ENCODE measurements around the gene PTPRD.

Gene PTPRD

DNA sequence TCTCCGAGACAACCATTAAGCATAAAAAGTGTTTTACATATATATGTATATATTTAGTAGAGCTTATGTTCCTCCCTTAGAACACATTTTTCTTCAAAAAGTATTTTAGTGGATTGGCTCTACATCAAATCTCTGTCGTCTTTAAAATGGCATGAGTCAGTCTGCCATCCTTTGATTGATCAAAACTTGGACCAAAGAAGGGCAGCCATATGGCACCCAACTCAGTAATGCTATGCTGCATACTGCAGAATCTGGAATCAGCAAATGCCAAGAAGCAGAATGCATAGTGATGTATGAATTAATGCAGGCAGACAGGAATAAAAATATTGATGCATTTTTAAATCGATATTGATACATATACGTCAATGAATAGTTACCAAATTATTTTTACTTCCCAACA, 1074.4 kb downstream of the PTPRD start:
- no peak overlapping the region for H3K14ac ChIP-seq (ENCODE audit: low read length)

DNA sequence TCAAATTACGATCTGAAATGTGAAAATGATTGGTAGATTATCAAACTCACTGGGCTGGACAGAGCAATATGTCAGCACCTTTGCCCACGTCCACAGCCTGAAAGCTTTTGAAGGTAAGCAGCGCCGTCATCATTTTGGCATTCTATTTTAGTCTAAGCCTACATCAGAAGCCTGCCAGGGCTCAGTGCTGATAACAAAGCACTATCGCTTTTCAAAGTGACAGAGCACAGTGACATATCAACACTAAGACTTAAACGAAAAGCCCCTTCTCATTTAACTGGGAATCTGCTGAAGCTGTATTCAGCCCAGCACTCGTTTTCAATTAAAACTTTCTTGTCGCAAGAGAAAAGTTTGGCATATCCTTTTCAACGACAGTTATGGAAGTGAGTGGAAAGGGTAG, 1076.3 kb downstream of the PTPRD start:
- peak overlapping the region; percentile 45 for H2BK12ac ChIP-seq (ENCODE audit: low read length)
- no peaks in the 10 kb centered on the region for H3K27me3 ChIP-seq (ENCODE audit: insufficient read depth, low read length)
- H3K4me3 ChIP-seq (ENCODE audit: low read depth, low read length), result no peak overlapping the region
- H3K4me2 ChIP-seq (ENCODE audit: low read length), result peak overlapping the region; percentile 58
- peak overlapping the region; percentile 12 for H2BK5ac ChIP-seq (ENCODE audit: low read depth, low read length, poor library complexity)
- H3K79me1 ChIP-seq (ENCODE audit: low read length), result no peaks in the 10 kb centered on the region
- H4K91ac ChIP-seq (ENCODE audit: low read depth, low read length), result no peak overlapping the region
- H4K12ac ChIP-seq (ENCODE audit: low read depth, low read length), result no peak overlapping the region
- no CpG with 5 or more reads among the region's 9 CpGs for WGBS (ENCODE audit: extremely low coverage, insufficient coverage, insufficient read length)
- no peak overlapping the region for H3K4ac ChIP-seq (ENCODE audit: low read depth, low read length)
- no peaks in the 10 kb centered on the region for H3K4me1 ChIP-seq (ENCODE audit: control insufficient read depth in 1 of 2, insufficient read depth in 2 of 2, low read length in 2 of 2)
- H4K8ac ChIP-seq (ENCODE audit: low read depth, low read length), result no peak overlapping the region
- H3K14ac ChIP-seq (ENCODE audit: low read length), result no peak overlapping the region
- H3K9me3 ChIP-seq (ENCODE audit: insufficient read depth, low read depth, low read length), result no peaks in the 10 kb centered on the region
- no peak overlapping the region for H2AK5ac ChIP-seq (ENCODE audit: low read length)
- no peaks in the 10 kb centered on the region for H3K36me3 ChIP-seq (ENCODE audit: control insufficient read depth in 1 of 2, insufficient read depth in 2 of 2, low read length in 2 of 2)
- no peak overlapping the region for H2AFZ ChIP-seq (ENCODE audit: insufficient read depth, low read length, poor library complexity)
- no peaks in the 10 kb centered on the region for H3K79me2 ChIP-seq (ENCODE audit: control insufficient read depth, insufficient read depth, low read length, poor library complexity)
- H3K9ac ChIP-seq (ENCODE audit: low read length), result no peak overlapping the region
- no peak for DNase-seq
- no peak overlapping the region for H3K23ac ChIP-seq (ENCODE audit: low read length)
- peak overlapping the region; percentile 89 for H3K27ac ChIP-seq (ENCODE audit: low read depth, low read length)
- no peak overlapping the region for H3K18ac ChIP-seq (ENCODE audit: low read length)
- H2BK120ac ChIP-seq (ENCODE audit: insufficient read depth, low read length, poor library complexity), result no peak overlapping the region

More for the DNA sequence above, 1074.4 kb downstream of the PTPRD start:
- H3K4me1 ChIP-seq (ENCODE audit: control insufficient read depth in 1 of 2, insufficient read depth in 2 of 2, low read length in 2 of 2), result no peaks in the 10 kb centered on the region
- H3K4ac ChIP-seq (ENCODE audit: low read depth, low read length), result no peak overlapping the region
- no CpG with 5 or more reads among the region's 4 CpGs for WGBS (ENCODE audit: extremely low coverage, insufficient coverage, insufficient read length)
- no peak overlapping the region for H3K23ac ChIP-seq (ENCODE audit: low read length)
- H2AK5ac ChIP-seq (ENCODE audit: low read length), result no peak overlapping the region
- no peaks in the 10 kb centered on the region for H3K27me3 ChIP-seq (ENCODE audit: insufficient read depth, low read length)
- H3K4me2 ChIP-seq (ENCODE audit: low read length), result no peak overlapping the region
- no peaks in the 10 kb centered on the region for H3K79me1 ChIP-seq (ENCODE audit: low read length)
- no peak overlapping the region for H3K9ac ChIP-seq (ENCODE audit: low read length)
- H3K4me3 ChIP-seq (ENCODE audit: low read depth, low read length), result no peak overlapping the region
- H2BK5ac ChIP-seq (ENCODE audit: low read depth, low read length, poor library complexity), result no peak overlapping the region
- H3K79me2 ChIP-seq (ENCODE audit: control insufficient read depth, insufficient read depth, low read length, poor library complexity), result no peaks in the 10 kb centered on the region
- DNase-seq, result no peak
- H3K9me3 ChIP-seq (ENCODE audit: insufficient read depth, low read depth, low read length), result no peaks in the 10 kb centered on the region
- no peak overlapping the region for H4K12ac ChIP-seq (ENCODE audit: low read depth, low read length)
- peak overlapping the region; percentile 2 for H4K91ac ChIP-seq (ENCODE audit: low read depth, low read length)
- H3K18ac ChIP-seq (ENCODE audit: low read length), result no peak overlapping the region
- no peak overlapping the region for H4K8ac ChIP-seq (ENCODE audit: low read depth, low read length)
- H3K27ac ChIP-seq (ENCODE audit: low read depth, low read length), result no peak overlapping the region
- H2BK12ac ChIP-seq (ENCODE audit: low read length), result no peak overlapping the region
- no peak overlapping the region for H2BK120ac ChIP-seq (ENCODE audit: insufficient read depth, low read length, poor library complexity)
- H2AFZ ChIP-seq (ENCODE audit: insufficient read depth, low read length, poor library complexity), result no peak overlapping the region
- H3K36me3 ChIP-seq (ENCODE audit: control insufficient read depth in 1 of 2, insufficient read depth in 2 of 2, low read length in 2 of 2), result no peaks in the 10 kb centered on the region

DNA sequence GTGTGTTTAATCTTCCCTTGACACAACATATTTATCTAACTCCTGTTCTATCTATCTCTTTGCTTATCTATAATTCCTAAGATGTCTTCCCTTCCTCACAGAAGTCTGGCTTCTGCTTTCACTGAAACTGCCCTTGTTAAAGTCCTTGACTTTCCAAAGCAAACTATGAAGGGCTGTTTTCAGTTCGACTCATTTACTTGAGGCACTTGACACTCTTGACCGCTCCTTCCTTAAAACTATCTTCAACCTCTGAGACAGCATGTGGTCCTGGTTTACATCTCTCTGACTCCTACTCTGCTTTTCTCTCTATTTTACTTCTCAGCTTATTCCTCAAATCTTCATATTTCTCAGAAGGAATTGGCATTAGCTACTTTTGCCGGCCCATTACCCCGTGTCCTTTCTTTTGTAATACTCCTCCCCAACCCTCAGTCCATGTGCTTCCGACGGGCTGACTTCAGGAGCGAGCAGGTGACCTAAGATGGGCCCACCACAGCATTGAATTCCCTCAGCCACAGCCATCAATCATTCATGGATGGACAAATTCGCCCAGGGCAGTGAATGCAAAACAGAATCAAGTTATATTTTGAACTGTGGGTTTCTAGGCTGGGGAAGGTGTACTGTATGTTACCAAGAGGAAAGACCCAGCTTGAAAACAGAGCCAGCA, 1089.2 kb downstream of the PTPRD start:
- Histone ChIP-seq H3K79me2 (ENCODE audit: control insufficient read depth, insufficient read depth, low read length, poor library complexity) (no peaks in the 10 kb centered on the region), H3K9ac (ENCODE audit: low read length) (no peak overlapping the region), H3K23ac (ENCODE audit: low read length) (no peak overlapping the region), H3K79me1 (ENCODE audit: low read length) (peaks cover 2% of the 10 kb centered on the region), H2AK5ac (ENCODE audit: low read length) (no peak overlapping the region), H3K4ac (ENCODE audit: low read depth, low read length) (no peak overlapping the region), H2AFZ (ENCODE audit: insufficient read depth, low read length, poor library complexity) (no peak overlapping the region), H4K91ac (ENCODE audit: low read depth, low read length) (no peak overlapping the region), H3K27me3 (ENCODE audit: insufficient read depth, low read length) (no peaks in the 10 kb centered on the region), H2BK5ac (ENCODE audit: low read depth, low read length, poor library complexity) (peak overlapping the region; percentile 53), H3K14ac (ENCODE audit: low read length) (no peak overlapping the region), H3K36me3 (ENCODE audit: control insufficient read depth in 1 of 2, insufficient read depth in 2 of 2, low read length in 2 of 2) (no peaks in the 10 kb centered on the region), H4K8ac (ENCODE audit: low read depth, low read length) (peak overlapping the region; percentile 25), H2BK120ac (ENCODE audit: insufficient read depth, low read length, poor library complexity) (peak overlapping the region; percentile 62), H2BK12ac (ENCODE audit: low read length) (peak overlapping the region; percentile 70), H3K4me2 (ENCODE audit: low read length) (no peak overlapping the region), H3K18ac (ENCODE audit: low read length) (no peak overlapping the region), H3K27ac (ENCODE audit: low read depth, low read length) (peak overlapping the region; percentile 4), H3K4me3 (ENCODE audit: low read depth, low read length) (no peak overlapping the region), H4K12ac (ENCODE audit: low read depth, low read length) (no peak overlapping the region), H3K9me3 (ENCODE audit: insufficient read depth, low read depth, low read length) (no peaks in the 10 kb centered on the region), H3K4me1 (ENCODE audit: control insufficient read depth in 1 of 2, insufficient read depth in 2 of 2, low read length in 2 of 2) (peaks cover 3 to 8% of the 10 kb centered on the region in 2 experiments)
- DNase-seq, result no peak
- WGBS (ENCODE audit: extremely low coverage, insufficient coverage, insufficient read length), result no CpG with 5 or more reads among the region's 8 CpGs

DNA sequence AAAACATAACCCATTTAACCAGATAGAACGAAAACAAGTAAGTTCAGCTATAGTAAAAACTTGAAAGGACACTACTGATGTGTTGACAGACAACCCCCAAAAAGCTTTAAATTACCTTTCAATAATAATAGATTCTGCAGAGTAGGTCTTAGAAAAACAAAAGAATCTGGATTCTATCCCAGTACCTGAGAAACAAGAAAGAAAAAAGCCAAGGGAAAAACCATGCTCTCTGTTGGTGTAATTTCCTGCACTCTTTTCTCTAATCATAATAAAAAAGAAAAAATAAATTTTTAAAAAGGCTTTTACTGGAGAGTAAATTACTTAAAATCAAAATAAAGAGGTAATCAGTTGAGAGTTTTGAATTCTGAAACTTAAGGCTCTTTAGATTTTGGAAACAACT, 1090.4 kb downstream of the PTPRD start:
- Histone ChIP-seq H3K9ac (ENCODE audit: low read length) (no peak overlapping the region), H3K14ac (ENCODE audit: low read length) (no peak overlapping the region), H3K27ac (ENCODE audit: low read depth, low read length) (no peak overlapping the region), H2BK120ac (ENCODE audit: insufficient read depth, low read length, poor library complexity) (no peak overlapping the region), H4K91ac (ENCODE audit: low read depth, low read length) (no peak overlapping the region), H2BK5ac (ENCODE audit: low read depth, low read length, poor library complexity) (no peak overlapping the region), H3K4ac (ENCODE audit: low read depth, low read length) (no peak overlapping the region), H3K4me1 (ENCODE audit: control insufficient read depth in 1 of 2, insufficient read depth in 2 of 2, low read length in 2 of 2) (peaks cover 3 to 8% of the 10 kb centered on the region in 2 experiments), H3K18ac (ENCODE audit: low read length) (no peak overlapping the region), H2BK12ac (ENCODE audit: low read length) (no peak overlapping the region), H3K4me3 (ENCODE audit: low read depth, low read length) (no peak overlapping the region), H4K8ac (ENCODE audit: low read depth, low read length) (no peak overlapping the region), H3K79me1 (ENCODE audit: low read length) (peaks cover 2% of the 10 kb centered on the region), H3K23ac (ENCODE audit: low read length) (no peak overlapping the region), H3K79me2 (ENCODE audit: control insufficient read depth, insufficient read depth, low read length, poor library complexity) (no peaks in the 10 kb centered on the region), H4K12ac (ENCODE audit: low read depth, low read length) (no peak overlapping the region), H3K27me3 (ENCODE audit: insufficient read depth, low read length) (no peaks in the 10 kb centered on the region), H2AFZ (ENCODE audit: insufficient read depth, low read length, poor library complexity) (no peak overlapping the region), H3K4me2 (ENCODE audit: low read length) (no peak overlapping the region), H3K9me3 (ENCODE audit: insufficient read depth, low read depth, low read length) (no peaks in the 10 kb centered on the region), H3K36me3 (ENCODE audit: control insufficient read depth in 1 of 2, insufficient read depth in 2 of 2, low read length in 2 of 2) (no peaks in the 10 kb centered on the region), H2AK5ac (ENCODE audit: low read length) (no peak overlapping the region)
- DNase-seq, result no peak
- WGBS (ENCODE audit: extremely low coverage, insufficient coverage, insufficient read length), result no CpG with 5 or more reads among the region's 1 CpG
